WTC11 (cell line): ENCODE measurements around the gene SH3BP2. TPM values are rescaled to one million over a fixed set of nuclear protein-coding genes. Genes with fewer than 3 reads are reported as not detected.

Experiments used
- ATAC-seq: fragments of 200-7000 bp; cut with Tn5 transposase; 2 replicates; pipeline ENCODE4 v1.10.0; 2021; ENCODE audit warnings: mild to moderate bottlenecking, moderate library complexity
- CTCF ChIA-PET: fragments of 300-600 bp; sonication (Branson Sonifier 250); formaldehyde crosslinking; loops from one replicate; lab custom pipeline; 2021; ENCODE audit warnings: antibody characterized with exemption; lab: Charles Lee
- POLR2A ChIA-PET: fragments of 350-600 bp; sonication (Branson Sonifier 250); formaldehyde crosslinking; loops from one replicate; lab custom pipeline; 2021; ENCODE audit warnings: antibody characterized with exemption; lab: Charles Lee
- DNase-seq: peaks from one replicate; pipeline ENCODE4 v3.0.0; 2021; ENCODE audit warnings: low spot score
- H3K27ac Mint-ChIP-seq: 2 replicates; pipeline ENCODE4 v1.8.0; 2021; ENCODE audit warnings: mixed read lengths
- H3K27me3 Mint-ChIP-seq: 2 replicates; pipeline ENCODE4 v1.8.0; 2021; ENCODE audit warnings: low read depth, mild to moderate bottlenecking, moderate library complexity, mixed read lengths
- H3K36me3 Mint-ChIP-seq: 2 replicates; pipeline ENCODE4 v1.8.0; 2021; ENCODE audit warnings: mixed read lengths
- H3K4me1 Mint-ChIP-seq: 2 replicates; pipeline ENCODE4 v1.8.0; 2022; ENCODE audit warnings: mixed read lengths
- H3K4me3 Mint-ChIP-seq: 2 replicates; pipeline ENCODE4 v1.8.0; 2021; ENCODE audit warnings: mild to moderate bottlenecking, moderate library complexity, mixed read lengths
- H3K9me3 Mint-ChIP-seq: 2 replicates; pipeline ENCODE4 v1.8.0; 2021; ENCODE audit warnings: mixed read lengths
- ATF1 ChIP-seq: sonication (generic); formaldehyde crosslinking; IDR thresholded peaks from 2 replicates; pipeline ENCODE4 v1.8.1; 2023; ENCODE audit warnings: mild to moderate bottlenecking, moderate library complexity, missing genetic modification reagents
- ATF6 ChIP-seq: sonication (generic); formaldehyde crosslinking; IDR thresholded peaks from 2 replicates; pipeline ENCODE4 v1.8.1; 2023; ENCODE audit warnings: mild to moderate bottlenecking, missing genetic modification reagents
- CREM ChIP-seq: sonication (generic); formaldehyde crosslinking; IDR thresholded peaks from 2 replicates; pipeline ENCODE4 v1.8.1; 2022; ENCODE audit warnings: mild to moderate bottlenecking, missing genetic modification reagents, moderate library complexity
- CTCF ChIP-seq: fragments of 200-600 bp; IDR thresholded peaks from 2 replicates; pipeline ENCODE4 v1.8.0; 2022; ENCODE audit warnings: antibody characterized with exemption
- RORB ChIP-seq: fragments of 250-450 bp; sonication (Bioruptor Pico); IDR thresholded peaks from 2 replicates; pipeline ENCODE4 v1.9.0; 2021; ENCODE audit warnings: mild to moderate bottlenecking
- TCF7 ChIP-seq: sonication (generic); formaldehyde crosslinking; IDR thresholded peaks from 2 replicates; pipeline ENCODE4 v1.8.0; 2022; ENCODE audit warnings: mild to moderate bottlenecking, low read depth, missing genetic modification reagents, moderate library complexity
- TEAD1 ChIP-seq: sonication (generic); formaldehyde crosslinking; IDR thresholded peaks from 2 replicates; pipeline ENCODE4 v1.8.0; 2022; ENCODE audit warnings: mild to moderate bottlenecking, missing genetic modification reagents
- ZNF263 ChIP-seq: sonication (generic); formaldehyde crosslinking; IDR thresholded peaks from 2 replicates; pipeline ENCODE4 v1.8.1; 2022; ENCODE audit warnings: low read depth, mild to moderate bottlenecking, moderate library complexity, missing genetic modification reagents
- total RNA-seq: library from RNA; stranded (reverse); gene quantifications from 3 replicates; pipeline ENCODE4 v1.2.3, GENCODE V29; 2021
- TF ChIP-seq, protein P1 (sequence below): fragments of 250-450 bp; sonication (Bioruptor Pico); IDR thresholded peaks from 2 replicates; pipeline ENCODE4 v1.9.0; 2021; ENCODE audit warnings: mild to moderate bottlenecking, borderline replicate concordance
- TF ChIP-seq, protein P2 (sequence below): sonication (generic); formaldehyde crosslinking; IDR thresholded peaks from 2 replicates; pipeline ENCODE4 v1.8.1; 2022; ENCODE audit warnings: low read depth, missing genetic modification reagents, borderline replicate concordance
- TF ChIP-seq, protein P3 (sequence below): fragments of 250-450 bp; sonication (Bioruptor Pico); conservative IDR thresholded peaks from 2 replicates; pipeline ENCODE4 v1.9.0; 2021; ENCODE audit warnings: mild to moderate bottlenecking
- TF ChIP-seq, protein P4 (sequence below): sonication (generic); formaldehyde crosslinking; IDR thresholded peaks from 2 replicates; pipeline ENCODE4 v1.8.1; 2023; ENCODE audit warnings: mild to moderate bottlenecking, missing genetic modification reagents, moderate library complexity

SH3BP2 gene
- total RNA-seq, 1 experiment from 2014 or later = 49.1 TPM

GRCh38 chr4:2793586-2794485 is 951 bp downstream of the SH3BP2 start (continued):
- TF ChIP-seq, protein P1, sequence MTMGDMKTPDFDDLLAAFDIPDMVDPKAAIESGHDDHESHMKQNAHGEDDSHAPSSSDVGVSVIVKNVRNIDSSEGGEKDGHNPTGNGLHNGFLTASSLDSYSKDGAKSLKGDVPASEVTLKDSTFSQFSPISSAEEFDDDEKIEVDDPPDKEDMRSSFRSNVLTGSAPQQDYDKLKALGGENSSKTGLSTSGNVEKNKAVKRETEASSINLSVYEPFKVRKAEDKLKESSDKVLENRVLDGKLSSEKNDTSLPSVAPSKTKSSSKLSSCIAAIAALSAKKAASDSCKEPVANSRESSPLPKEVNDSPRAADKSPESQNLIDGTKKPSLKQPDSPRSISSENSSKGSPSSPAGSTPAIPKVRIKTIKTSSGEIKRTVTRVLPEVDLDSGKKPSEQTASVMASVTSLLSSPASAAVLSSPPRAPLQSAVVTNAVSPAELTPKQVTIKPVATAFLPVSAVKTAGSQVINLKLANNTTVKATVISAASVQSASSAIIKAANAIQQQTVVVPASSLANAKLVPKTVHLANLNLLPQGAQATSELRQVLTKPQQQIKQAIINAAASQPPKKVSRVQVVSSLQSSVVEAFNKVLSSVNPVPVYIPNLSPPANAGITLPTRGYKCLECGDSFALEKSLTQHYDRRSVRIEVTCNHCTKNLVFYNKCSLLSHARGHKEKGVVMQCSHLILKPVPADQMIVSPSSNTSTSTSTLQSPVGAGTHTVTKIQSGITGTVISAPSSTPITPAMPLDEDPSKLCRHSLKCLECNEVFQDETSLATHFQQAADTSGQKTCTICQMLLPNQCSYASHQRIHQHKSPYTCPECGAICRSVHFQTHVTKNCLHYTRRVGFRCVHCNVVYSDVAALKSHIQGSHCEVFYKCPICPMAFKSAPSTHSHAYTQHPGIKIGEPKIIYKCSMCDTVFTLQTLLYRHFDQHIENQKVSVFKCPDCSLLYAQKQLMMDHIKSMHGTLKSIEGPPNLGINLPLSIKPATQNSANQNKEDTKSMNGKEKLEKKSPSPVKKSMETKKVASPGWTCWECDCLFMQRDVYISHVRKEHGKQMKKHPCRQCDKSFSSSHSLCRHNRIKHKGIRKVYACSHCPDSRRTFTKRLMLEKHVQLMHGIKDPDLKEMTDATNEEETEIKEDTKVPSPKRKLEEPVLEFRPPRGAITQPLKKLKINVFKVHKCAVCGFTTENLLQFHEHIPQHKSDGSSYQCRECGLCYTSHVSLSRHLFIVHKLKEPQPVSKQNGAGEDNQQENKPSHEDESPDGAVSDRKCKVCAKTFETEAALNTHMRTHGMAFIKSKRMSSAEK (CRISPR knock-in tag) = no peak
- TF ChIP-seq CREM (CRISPR knock-in tag) = no peak

GRCh38 chr4:2794486-2795299 is 1.8 kb downstream of the SH3BP2 start:
- peak; percentile 12 for DNase-seq
- ChIA-PET CTCF (no interaction called here), POLR2A (no interaction called here)
- no peaks in the 10 kb centered on the region for H3K9me3 Mint-ChIP-seq
- peak overlapping the region; percentile 76 for H3K4me3 Mint-ChIP-seq
- peaks cover 19% of the 10 kb centered on the region for H3K4me1 Mint-ChIP-seq
- TF ChIP-seq, protein P2, sequence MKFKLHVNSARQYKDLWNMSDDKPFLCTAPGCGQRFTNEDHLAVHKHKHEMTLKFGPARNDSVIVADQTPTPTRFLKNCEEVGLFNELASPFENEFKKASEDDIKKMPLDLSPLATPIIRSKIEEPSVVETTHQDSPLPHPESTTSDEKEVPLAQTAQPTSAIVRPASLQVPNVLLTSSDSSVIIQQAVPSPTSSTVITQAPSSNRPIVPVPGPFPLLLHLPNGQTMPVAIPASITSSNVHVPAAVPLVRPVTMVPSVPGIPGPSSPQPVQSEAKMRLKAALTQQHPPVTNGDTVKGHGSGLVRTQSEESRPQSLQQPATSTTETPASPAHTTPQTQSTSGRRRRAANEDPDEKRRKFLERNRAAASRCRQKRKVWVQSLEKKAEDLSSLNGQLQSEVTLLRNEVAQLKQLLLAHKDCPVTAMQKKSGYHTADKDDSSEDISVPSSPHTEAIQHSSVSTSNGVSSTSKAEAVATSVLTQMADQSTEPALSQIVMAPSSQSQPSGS (CRISPR knock-in tag) = no peak
- TF ChIP-seq, protein P3, sequence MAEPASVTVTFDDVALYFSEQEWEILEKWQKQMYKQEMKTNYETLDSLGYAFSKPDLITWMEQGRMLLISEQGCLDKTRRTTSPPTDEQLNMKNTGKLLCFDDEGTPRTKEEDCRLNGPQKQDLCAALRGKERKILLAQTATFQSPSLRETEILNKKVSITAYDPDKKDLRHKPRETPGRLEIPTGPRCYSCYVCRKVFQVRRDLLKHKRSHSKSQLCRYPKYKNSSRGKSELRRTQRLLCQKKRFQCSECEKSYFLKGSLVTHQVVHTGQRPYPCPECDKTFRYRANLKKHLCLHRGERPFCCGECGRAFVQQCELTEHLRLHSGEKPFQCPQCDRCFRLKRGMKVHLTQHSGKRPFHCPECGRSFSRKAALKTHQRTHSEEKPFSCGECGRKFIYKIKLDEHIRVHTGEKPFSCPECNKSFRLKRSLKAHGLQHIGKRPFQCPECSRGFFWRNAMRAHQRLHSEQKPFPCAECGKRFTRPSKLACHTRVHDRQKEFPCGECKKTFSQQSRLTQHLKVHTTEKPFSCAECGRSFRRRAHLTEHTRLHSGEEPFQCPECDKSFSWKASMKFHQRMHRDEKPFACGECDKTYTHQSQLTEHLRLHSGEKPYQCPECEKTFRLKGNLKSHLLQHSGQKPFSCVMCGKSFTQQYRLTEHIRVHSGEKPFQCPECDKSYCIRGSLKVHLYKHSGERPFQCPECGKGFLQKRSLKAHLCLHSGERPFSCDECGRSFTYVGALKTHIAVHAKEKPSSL (CRISPR knock-in tag) = no peak
- TF ChIP-seq CTCF = no peak
- TF ChIP-seq RORB = no peak
- no peak for TF ChIP-seq ATF6 (CRISPR knock-in tag)
- TF ChIP-seq TCF7 = no peak
- TF ChIP-seq ATF1 (CRISPR knock-in tag) = no peak
- TF ChIP-seq, protein P4, sequence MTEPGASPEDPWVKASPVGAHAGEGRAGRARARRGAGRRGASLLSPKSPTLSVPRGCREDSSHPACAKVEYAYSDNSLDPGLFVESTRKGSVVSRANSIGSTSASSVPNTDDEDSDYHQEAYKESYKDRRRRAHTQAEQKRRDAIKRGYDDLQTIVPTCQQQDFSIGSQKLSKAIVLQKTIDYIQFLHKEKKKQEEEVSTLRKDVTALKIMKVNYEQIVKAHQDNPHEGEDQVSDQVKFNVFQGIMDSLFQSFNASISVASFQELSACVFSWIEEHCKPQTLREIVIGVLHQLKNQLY (CRISPR knock-in tag) = no peak
- TF ChIP-seq TEAD1 (CRISPR knock-in tag) = no peak
- TF ChIP-seq ZNF263 = no peak
- no peak for ATAC-seq
- H3K27me3 Mint-ChIP-seq = peaks cover 21% of the 10 kb centered on the region
- H3K27ac Mint-ChIP-seq = no peak overlapping the region
- no peaks in the 10 kb centered on the region for H3K36me3 Mint-ChIP-seq
